Upper lobe of left lung (tissue), 4 donors: ENCODE measurements around the gene SPAG16.

ENCODE experiments used
- CTCF ChIP-seq, 6 experiments: fragments of 450-650 bp in 4 of 6; fragments of 200-600 bp in 2 of 6; sonication (generic) in 2 of 6; IDR thresholded peaks; one replicate each; pipeline ENCODE4 v1.5.1; 2016 to 2019; ENCODE audit warnings: antibody characterized with exemption in 6 of 6
- POLR2A ChIP-seq, 4 donors: fragments of 450-650 bp; IDR thresholded peaks; one replicate each; pipeline ENCODE4 v1.5.1; 2016 to 2017; ENCODE audit warnings: antibody characterized with exemption in 4 of 4, mild to moderate bottlenecking in 2 of 4

GRCh38 chr2:213420828-213421385, 136.6 kb downstream of the SPAG16 start:
- TF ChIP-seq CTCF (IDR thresholded peaks at IDR 0.05) (no peak), POLR2A (IDR thresholded peaks at IDR 0.05) (no peak)
